Erythroblast (primary cell): ENCODE data around the gene CACTIN.

Experiments
- GATA1 ChIP-seq: IDR thresholded peaks from 2 replicates; pipeline ENCODE4 v1.6.1; 2011; ENCODE audit warnings: low read depth, mild to moderate bottlenecking, control low read depth, low read length, moderate library complexity
- POLR2A ChIP-seq: IDR thresholded peaks from 2 replicates; pipeline ENCODE4 v1.6.1; 2011; ENCODE audit warnings: mild to moderate bottlenecking, low read length

GRCh38 chr19:3658870-3659745 is 32.5 kb upstream of the CACTIN start:
- TF ChIP-seq GATA1 = no peak
- TF ChIP-seq POLR2A = no peak
